ENCODE measurements around the gene FGFR3.

GRCh38 chr4:1763070-1763549 is 30.0 kb upstream of the FGFR3 start:
- no peak for TF ChIP-seq CTCF (IDR thresholded peaks at IDR 0.05)
- TF ChIP-seq POLR2A (IDR thresholded peaks at IDR 0.05), result no peak
